Activated naive CD4-positive, alpha-beta T cell treated with anti-CD3 and anti-CD28 coated beads for 36 hours (primary cell): ENCODE results near the gene TTC13. TPM values are rescaled to one million over a fixed set of nuclear protein-coding genes. Genes with fewer than 3 reads are reported as not detected.

ENCODE experiments used
- CTCF ChIA-PET: fragments of 350-600 bp; sonication (Branson Sonifier 250); formaldehyde crosslinking; loops from one replicate; lab custom pipeline; 2021; ENCODE audit warnings: antibody characterized with exemption; lab: Charles Lee
- DNase-seq: peaks from one replicate; pipeline ENCODE4 v3.0.0-alpha.2; 2020
- H3K27ac Mint-ChIP-seq: one replicate; pipeline ENCODE4 v1.8.0; 2021; ENCODE audit warnings: mild to moderate bottlenecking, mixed read lengths
- H3K27me3 Mint-ChIP-seq: one replicate; pipeline ENCODE4 v1.8.0; 2021; ENCODE audit warnings: low read depth, mixed read lengths
- H3K36me3 Mint-ChIP-seq: one replicate; pipeline ENCODE4 v1.8.0; 2021; ENCODE audit warnings: low read depth, mixed read lengths
- H3K4me1 Mint-ChIP-seq: one replicate; pipeline ENCODE4 v1.8.0; 2021; ENCODE audit warnings: low read depth, mixed read lengths
- H3K4me3 Mint-ChIP-seq: one replicate; pipeline ENCODE4 v1.8.0; 2021; ENCODE audit warnings: mild to moderate bottlenecking, moderate library complexity, mixed read lengths
- H3K9me3 Mint-ChIP-seq: one replicate; pipeline ENCODE4 v1.8.0; 2021; ENCODE audit warnings: mixed read lengths
- intact Hi-C: fragments of 100-400 bp; cut with micrococcal nuclease; formaldehyde crosslinking; loops from one replicate; pipeline ENCODE4 v1.15.1; 2023
- total RNA-seq, 2 experiments: library from RNA; stranded (reverse); gene quantifications; one replicate each; pipeline ENCODE4 v1.2.3, GENCODE V29; 2021

TTC13 gene
- total RNA-seq, 2 experiments from 2014 or later: 10.9 to 13.2 TPM

- Mint-ChIP-seq H3K4me3 (no peak overlapping the region), H3K27me3 (no peaks in the 10 kb centered on the region), H3K36me3 (peaks cover 11% of the 10 kb centered on the region), H3K4me1 (peaks cover 9% of the 10 kb centered on the region), H3K9me3 (no peaks in the 10 kb centered on the region), H3K27ac (no peak overlapping the region)
- intact Hi-C loops: no loop called here
- DNase-seq: no peak
- CTCF ChIA-PET: interaction anchor here (0.9 kb wide), 1 partner anchor 18 kb away, joined by 3 read pairs; no protein-coding TSS in a partner anchor
These were observed 39.7 kb downstream of the TTC13 start for GRCh38 chr1:230938924-230939368.

GRCh38 chr1:230937371-230937770 lies 41.3 kb downstream of the TTC13 start:
- H3K4me3 Mint-ChIP-seq: no peak overlapping the region
- H3K36me3 Mint-ChIP-seq: peaks cover 9% of the 10 kb centered on the region
- no peak overlapping the region for H3K27ac Mint-ChIP-seq
- CTCF ChIA-PET: no interaction called here
- H3K4me1 Mint-ChIP-seq: peaks cover 7% of the 10 kb centered on the region
- intact Hi-C loops: no loop called here
- DNase-seq: no peak
- H3K9me3 Mint-ChIP-seq: no peaks in the 10 kb centered on the region
- H3K27me3 Mint-ChIP-seq: no peaks in the 10 kb centered on the region

- no peak for DNase-seq
- Mint-ChIP-seq H3K9me3 (no peaks in the 10 kb centered on the region), H3K4me3 (no peak overlapping the region), H3K4me1 (peaks cover 7% of the 10 kb centered on the region), H3K27me3 (no peaks in the 10 kb centered on the region), H3K27ac (no peak overlapping the region), H3K36me3 (peaks cover 9% of the 10 kb centered on the region)
- CTCF ChIA-PET: interaction anchor here (0.6 kb wide), 1 partner anchor 815 kb away, joined by 3 read pairs; no protein-coding TSS in a partner anchor
- intact Hi-C loops: no loop called here
These were observed 42.2 kb downstream of the TTC13 start for GRCh38 chr1:230936475-230936874.

GRCh38 chr1:230935852-230936251 lies 42.8 kb downstream of the TTC13 start:
- Mint-ChIP-seq H3K27ac (peak overlapping the region; percentile 4), H3K9me3 (no peaks in the 10 kb centered on the region), H3K4me3 (no peak overlapping the region), H3K4me1 (peaks cover 7% of the 10 kb centered on the region), H3K27me3 (no peaks in the 10 kb centered on the region), H3K36me3 (peaks cover 9% of the 10 kb centered on the region)
- DNase-seq: no peak
- intact Hi-C loops: no loop called here
- CTCF ChIA-PET: interaction anchor here (0.8 to 0.9 kb wide), 2 partner anchors 156 to 275 kb away, joined by 3 read pairs; no protein-coding TSS in a partner anchor

- Mint-ChIP-seq H3K27me3 (no peaks in the 10 kb centered on the region), H3K9me3 (no peaks in the 10 kb centered on the region), H3K4me3 (no peak overlapping the region), H3K36me3 (peaks cover 15% of the 10 kb centered on the region), H3K4me1 (no peaks in the 10 kb centered on the region), H3K27ac (peak overlapping the region; percentile 29)
- peak; percentile 16 for DNase-seq
- CTCF ChIA-PET: interaction anchor here (1.3 kb wide), 1 partner anchor 48 kb away, joined by 3 read pairs; the partner anchor contains the start of genes ARV1 and TTC13
- intact Hi-C loops: loop anchor here (5.0 kb wide), 1 partner anchor 46 kb away; the partner anchor contains the start of genes ARV1 and TTC13
These were observed 47.7 kb downstream of the TTC13 start for GRCh38 chr1:230930986-230931385.

GRCh38 chr1:230926182-230926581 lies 52.5 kb downstream of the TTC13 start:
- DNase-seq: no peak
- intact Hi-C loops: no loop called here
- CTCF ChIA-PET: interaction anchor here (0.6 kb wide), 1 partner anchor 20 kb away, joined by 3 read pairs; no protein-coding TSS in a partner anchor
- H3K27ac Mint-ChIP-seq: no peak overlapping the region
- no peak overlapping the region for H3K4me3 Mint-ChIP-seq
- no peaks in the 10 kb centered on the region for H3K27me3 Mint-ChIP-seq
- peaks cover 20% of the 10 kb centered on the region for H3K36me3 Mint-ChIP-seq
- no peaks in the 10 kb centered on the region for H3K4me1 Mint-ChIP-seq
- no peaks in the 10 kb centered on the region for H3K9me3 Mint-ChIP-seq

GRCh38 chr1:230925608-230926007 lies 53.1 kb downstream of the TTC13 start:
- H3K4me3 Mint-ChIP-seq: no peak overlapping the region
- H3K9me3 Mint-ChIP-seq: no peaks in the 10 kb centered on the region
- no peak overlapping the region for H3K27ac Mint-ChIP-seq
- no peaks in the 10 kb centered on the region for H3K27me3 Mint-ChIP-seq
- H3K4me1 Mint-ChIP-seq: no peaks in the 10 kb centered on the region
- DNase-seq: no peak
- intact Hi-C loops: no loop called here
- H3K36me3 Mint-ChIP-seq: peaks cover 20% of the 10 kb centered on the region
- CTCF ChIA-PET: interaction anchor here (0.6 to 0.8 kb wide), 2 partner anchors 9 to 21 kb away, joined by 3 to 4 read pairs; no protein-coding TSS in a partner anchor

GRCh38 chr1:230923176-230923575 lies 55.5 kb downstream of the TTC13 start:
- H3K9me3 Mint-ChIP-seq: no peaks in the 10 kb centered on the region
- no peak overlapping the region for H3K27ac Mint-ChIP-seq
- CTCF ChIA-PET: no interaction called here
- H3K36me3 Mint-ChIP-seq: peaks cover 20% of the 10 kb centered on the region
- H3K4me1 Mint-ChIP-seq: no peaks in the 10 kb centered on the region
- no peak overlapping the region for H3K4me3 Mint-ChIP-seq
- no peaks in the 10 kb centered on the region for H3K27me3 Mint-ChIP-seq
- intact Hi-C loops: no loop called here
- DNase-seq: no peak

- no peak overlapping the region for H3K4me3 Mint-ChIP-seq
- no peaks in the 10 kb centered on the region for H3K4me1 Mint-ChIP-seq
- H3K27ac Mint-ChIP-seq: no peak overlapping the region
- no peaks in the 10 kb centered on the region for H3K9me3 Mint-ChIP-seq
- no peaks in the 10 kb centered on the region for H3K27me3 Mint-ChIP-seq
- DNase-seq: peak; percentile 17
- intact Hi-C loops: no loop called here
- CTCF ChIA-PET: no interaction called here
- H3K36me3 Mint-ChIP-seq: peaks cover 17% of the 10 kb centered on the region
These were observed 56.0 kb downstream of the TTC13 start for GRCh38 chr1:230922620-230923019.

- Mint-ChIP-seq H3K27ac (no peak overlapping the region), H3K27me3 (no peaks in the 10 kb centered on the region), H3K9me3 (no peaks in the 10 kb centered on the region), H3K36me3 (peaks cover 12% of the 10 kb centered on the region), H3K4me3 (no peak overlapping the region), H3K4me1 (peaks cover 5% of the 10 kb centered on the region)
- CTCF ChIA-PET: interaction anchor here (0.7 to 1.1 kb wide), 3 partner anchors 15 to 221 kb away, joined by 3 to 7 read pairs (median 3); no protein-coding TSS in a partner anchor
- intact Hi-C loops: loop anchor here (10.0 kb wide), 1 partner anchor 686 kb away; no protein-coding TSS in a partner anchor
- DNase-seq: no peak
These were observed 59.5 kb downstream of the TTC13 start for GRCh38 chr1:230919207-230919606.

GRCh38 chr1:230917284-230918135 lies 61.2 kb downstream of the TTC13 start:
- H3K36me3 Mint-ChIP-seq: peaks cover 11% of the 10 kb centered on the region
- CTCF ChIA-PET: interaction anchor here (0.7 to 1.4 kb wide), 6 partner anchors 8 to 292 kb away, joined by 3 to 6 read pairs (median 4); no protein-coding TSS in a partner anchor
- peaks cover 5% of the 10 kb centered on the region for H3K4me1 Mint-ChIP-seq
- no peaks in the 10 kb centered on the region for H3K27me3 Mint-ChIP-seq
- H3K4me3 Mint-ChIP-seq: no peak overlapping the region
- H3K9me3 Mint-ChIP-seq: no peaks in the 10 kb centered on the region
- peak; percentile 86 for DNase-seq
- H3K27ac Mint-ChIP-seq: no peak overlapping the region
- intact Hi-C loops: loop anchor here (1.0 to 10.0 kb wide), 5 partner anchors 62 to 687 kb away; partner anchors contain the start of genes ARV1 and GNPAT

GRCh38 chr1:230916587-230917283 lies 61.9 kb downstream of the TTC13 start:
- DNase-seq: no peak
- Mint-ChIP-seq H3K36me3 (peaks cover 7% of the 10 kb centered on the region), H3K9me3 (no peaks in the 10 kb centered on the region), H3K27me3 (no peaks in the 10 kb centered on the region), H3K27ac (no peak overlapping the region), H3K4me3 (no peak overlapping the region), H3K4me1 (peaks cover 5% of the 10 kb centered on the region)
- intact Hi-C loops: loop anchor here (1.0 to 10.0 kb wide), 5 partner anchors 63 to 688 kb away; partner anchors contain the start of genes ARV1 and GNPAT
- CTCF ChIA-PET: interaction anchor here (0.6 to 1.8 kb wide), 15 partner anchors 8 to 1670 kb away, joined by 3 to 8 read pairs (median 4); partner anchors contain the start of gene ARV1
